ENCODE data around the gene KIF5C. TPM values are rescaled to one million over a fixed set of nuclear protein-coding genes. Genes with fewer than 3 reads are reported as not detected.

The KIF5C gene
- total RNA-seq, 1 experiment from 2014 or later = 8.3 TPM

DNA sequence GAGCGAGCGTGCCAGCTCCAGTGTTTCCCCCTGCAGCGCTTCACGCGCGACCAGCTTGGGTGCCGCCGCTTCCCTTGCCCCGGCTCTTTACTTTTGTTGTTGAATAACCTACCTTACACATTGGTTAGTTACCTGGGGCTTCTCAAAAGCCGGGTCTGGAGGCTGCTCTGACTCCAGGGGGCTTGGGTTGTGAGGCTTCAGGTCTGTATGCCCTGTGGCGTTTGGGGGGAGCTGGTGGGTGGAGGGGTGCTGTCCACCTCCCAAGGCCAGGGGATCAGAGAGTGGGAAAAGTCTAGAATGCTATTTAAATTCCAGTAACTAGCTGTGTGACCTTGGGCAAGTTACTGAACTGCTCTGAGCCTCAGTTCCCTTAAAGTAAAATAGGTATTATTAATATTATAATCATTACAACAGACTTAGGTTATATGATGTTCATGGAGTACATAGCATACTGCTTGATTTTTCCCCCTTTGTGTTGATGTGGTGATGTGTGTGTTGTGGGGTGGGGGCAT is 164.2 kb downstream of the KIF5C start:
- H3K9me2 ChIP-seq (replicated peaks; ENCODE audit: insufficient read depth, low read length) = no peaks in the 10 kb centered on the region
- H3K27me3 ChIP-seq (ENCODE audit: low read length) = no peaks in the 10 kb centered on the region
- H3K9ac ChIP-seq (ENCODE audit: low read length) = no peak overlapping the region
- no peak for DNase-seq
- H3K4me1 ChIP-seq (ENCODE audit: low read length) = no peaks in the 10 kb centered on the region
- H3K4me3 ChIP-seq (ENCODE audit: low read length) = no peak overlapping the region
- H2AFZ ChIP-seq (ENCODE audit: low read length) = no peak overlapping the region
- no peaks in the 10 kb centered on the region for H3K9me3 ChIP-seq (ENCODE audit: low read length)
- no peaks in the 10 kb centered on the region for H3K79me2 ChIP-seq (ENCODE audit: low read length)
- H3K27ac ChIP-seq (ENCODE audit: low read length) = no peak overlapping the region
- no peaks in the 10 kb centered on the region for H3K36me3 ChIP-seq (ENCODE audit: insufficient read depth, low read length)
- no peak overlapping the region for H3K4me2 ChIP-seq (ENCODE audit: low read depth, low read length, poor library complexity, severe bottlenecking)
- no peaks in the 10 kb centered on the region for H4K20me1 ChIP-seq (ENCODE audit: insufficient read depth, low read depth, low read length)

DNA sequence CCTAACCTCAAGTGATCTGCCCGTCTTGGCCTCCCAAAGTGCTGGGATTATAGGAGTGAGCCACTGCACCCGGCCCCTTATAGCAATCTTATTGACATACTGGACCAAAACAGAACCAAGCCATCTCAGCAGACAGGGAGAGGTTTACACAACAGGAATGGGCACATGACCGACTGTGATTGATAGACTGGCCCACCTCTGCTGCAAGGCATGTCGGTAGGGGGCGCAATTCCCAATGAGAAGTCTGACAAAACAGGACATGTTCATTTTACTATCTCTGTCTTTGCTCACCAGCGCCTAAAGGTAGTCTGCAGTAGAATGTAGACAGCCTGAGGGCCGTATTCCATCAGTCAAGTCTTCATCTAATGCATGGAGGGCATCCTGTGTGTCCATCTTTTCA is 165.4 kb downstream of the KIF5C start:
- Histone ChIP-seq H3K27me3 (ENCODE audit: low read length) (no peaks in the 10 kb centered on the region), H4K20me1 (ENCODE audit: insufficient read depth, low read depth, low read length) (no peaks in the 10 kb centered on the region), H3K4me3 (ENCODE audit: low read length) (no peak overlapping the region), H3K79me2 (ENCODE audit: low read length) (no peaks in the 10 kb centered on the region), H3K9me2 (replicated peaks; ENCODE audit: insufficient read depth, low read length) (no peaks in the 10 kb centered on the region), H3K4me2 (ENCODE audit: low read depth, low read length, poor library complexity, severe bottlenecking) (no peak overlapping the region), H2AFZ (ENCODE audit: low read length) (no peak overlapping the region), H3K4me1 (ENCODE audit: low read length) (no peaks in the 10 kb centered on the region), H3K36me3 (ENCODE audit: insufficient read depth, low read length) (no peaks in the 10 kb centered on the region), H3K27ac (ENCODE audit: low read length) (no peak overlapping the region), H3K9ac (ENCODE audit: low read length) (no peak overlapping the region), H3K9me3 (ENCODE audit: low read length) (no peaks in the 10 kb centered on the region)
- DNase-seq = peak; percentile 90

GRCh38 chr2:149041482-149041881 is 166.5 kb downstream of the KIF5C start:
- Histone ChIP-seq H3K36me3 (ENCODE audit: insufficient read depth, low read length) (no peaks in the 10 kb centered on the region), H3K9me2 (replicated peaks; ENCODE audit: insufficient read depth, low read length) (no peaks in the 10 kb centered on the region), H3K4me3 (ENCODE audit: low read length) (no peak overlapping the region), H3K4me1 (ENCODE audit: low read length) (no peaks in the 10 kb centered on the region), H3K9ac (ENCODE audit: low read length) (no peak overlapping the region), H2AFZ (ENCODE audit: low read length) (no peak overlapping the region), H3K79me2 (ENCODE audit: low read length) (no peaks in the 10 kb centered on the region), H3K27me3 (ENCODE audit: low read length) (no peaks in the 10 kb centered on the region), H3K9me3 (ENCODE audit: low read length) (no peaks in the 10 kb centered on the region), H3K27ac (ENCODE audit: low read length) (no peak overlapping the region), H3K4me2 (ENCODE audit: low read depth, low read length, poor library complexity, severe bottlenecking) (no peak overlapping the region), H4K20me1 (ENCODE audit: insufficient read depth, low read depth, low read length) (no peaks in the 10 kb centered on the region)
- DNase-seq = no peak

DNA sequence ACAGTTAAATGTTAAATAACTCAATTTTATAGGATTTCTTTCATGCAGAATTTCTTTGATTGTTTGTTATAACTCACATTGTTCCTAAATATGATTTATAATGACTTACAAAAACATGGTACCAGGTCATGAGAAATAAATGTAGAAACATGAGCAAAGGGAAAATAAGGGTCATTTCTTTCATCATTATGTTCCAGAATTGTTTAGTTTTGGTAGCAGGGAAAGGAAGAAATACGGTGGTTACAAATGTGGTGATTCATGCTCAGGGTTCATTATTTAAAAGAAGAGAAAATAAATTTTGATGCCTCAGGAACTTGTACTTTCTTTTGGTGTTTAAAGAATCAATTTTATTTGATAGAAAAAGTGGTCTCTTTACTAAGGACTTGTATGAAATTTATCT is 167.9 kb downstream of the KIF5C start:
- Histone ChIP-seq H3K9me3 (ENCODE audit: low read length) (no peaks in the 10 kb centered on the region), H3K9ac (ENCODE audit: low read length) (no peak overlapping the region), H3K27me3 (ENCODE audit: low read length) (no peaks in the 10 kb centered on the region), H3K9me2 (replicated peaks; ENCODE audit: insufficient read depth, low read length) (no peaks in the 10 kb centered on the region), H3K36me3 (ENCODE audit: insufficient read depth, low read length) (no peaks in the 10 kb centered on the region), H3K4me3 (ENCODE audit: low read length) (no peak overlapping the region), H2AFZ (ENCODE audit: low read length) (no peak overlapping the region), H3K79me2 (ENCODE audit: low read length) (no peaks in the 10 kb centered on the region), H3K4me1 (ENCODE audit: low read length) (no peaks in the 10 kb centered on the region), H3K27ac (ENCODE audit: low read length) (no peak overlapping the region), H4K20me1 (ENCODE audit: insufficient read depth, low read depth, low read length) (no peaks in the 10 kb centered on the region), H3K4me2 (ENCODE audit: low read depth, low read length, poor library complexity, severe bottlenecking) (no peak overlapping the region)
- no peak for DNase-seq

DNA sequence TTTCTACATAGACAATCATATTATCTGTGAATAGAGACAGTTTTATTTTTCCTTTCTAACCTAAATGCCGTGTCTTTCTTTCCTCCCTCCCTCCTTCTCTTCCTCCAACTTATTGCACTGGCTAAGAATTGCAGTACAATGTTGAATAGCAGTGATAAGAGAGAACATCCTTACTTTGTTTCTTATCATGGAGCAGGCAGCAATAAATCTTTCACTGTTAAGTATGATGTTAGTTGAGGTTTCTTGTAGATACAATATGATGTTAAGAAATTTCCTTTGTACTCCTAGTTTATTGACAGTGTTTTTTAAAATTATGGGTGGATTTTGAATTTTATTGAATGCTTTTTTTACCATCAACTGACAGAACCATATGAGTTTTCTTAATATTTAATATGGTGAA is 169.5 kb downstream of the KIF5C start:
- Histone ChIP-seq H3K27ac (ENCODE audit: low read length) (no peak overlapping the region), H3K79me2 (ENCODE audit: low read length) (no peaks in the 10 kb centered on the region), H3K9me3 (ENCODE audit: low read length) (no peaks in the 10 kb centered on the region), H3K9ac (ENCODE audit: low read length) (no peak overlapping the region), H4K20me1 (ENCODE audit: insufficient read depth, low read depth, low read length) (no peaks in the 10 kb centered on the region), H2AFZ (ENCODE audit: low read length) (no peak overlapping the region), H3K9me2 (replicated peaks; ENCODE audit: insufficient read depth, low read length) (no peaks in the 10 kb centered on the region), H3K27me3 (ENCODE audit: low read length) (no peaks in the 10 kb centered on the region), H3K4me3 (ENCODE audit: low read length) (no peak overlapping the region), H3K4me2 (ENCODE audit: low read depth, low read length, poor library complexity, severe bottlenecking) (no peak overlapping the region), H3K4me1 (ENCODE audit: low read length) (no peaks in the 10 kb centered on the region), H3K36me3 (ENCODE audit: insufficient read depth, low read length) (no peaks in the 10 kb centered on the region)
- DNase-seq = no peak

GRCh38 chr2:149047118-149047517 is 172.1 kb downstream of the KIF5C start:
- Histone ChIP-seq H3K4me1 (ENCODE audit: low read length) (no peaks in the 10 kb centered on the region), H3K27ac (ENCODE audit: low read length) (no peak overlapping the region), H3K79me2 (ENCODE audit: low read length) (no peaks in the 10 kb centered on the region), H3K9ac (ENCODE audit: low read length) (no peak overlapping the region), H3K9me3 (ENCODE audit: low read length) (no peaks in the 10 kb centered on the region), H3K9me2 (replicated peaks; ENCODE audit: insufficient read depth, low read length) (no peaks in the 10 kb centered on the region), H3K4me3 (ENCODE audit: low read length) (no peak overlapping the region), H3K4me2 (ENCODE audit: low read depth, low read length, poor library complexity, severe bottlenecking) (no peak overlapping the region), H3K27me3 (ENCODE audit: low read length) (no peaks in the 10 kb centered on the region), H2AFZ (ENCODE audit: low read length) (no peak overlapping the region), H3K36me3 (ENCODE audit: insufficient read depth, low read length) (no peaks in the 10 kb centered on the region), H4K20me1 (ENCODE audit: insufficient read depth, low read depth, low read length) (no peaks in the 10 kb centered on the region)
- no peak for DNase-seq

DNA sequence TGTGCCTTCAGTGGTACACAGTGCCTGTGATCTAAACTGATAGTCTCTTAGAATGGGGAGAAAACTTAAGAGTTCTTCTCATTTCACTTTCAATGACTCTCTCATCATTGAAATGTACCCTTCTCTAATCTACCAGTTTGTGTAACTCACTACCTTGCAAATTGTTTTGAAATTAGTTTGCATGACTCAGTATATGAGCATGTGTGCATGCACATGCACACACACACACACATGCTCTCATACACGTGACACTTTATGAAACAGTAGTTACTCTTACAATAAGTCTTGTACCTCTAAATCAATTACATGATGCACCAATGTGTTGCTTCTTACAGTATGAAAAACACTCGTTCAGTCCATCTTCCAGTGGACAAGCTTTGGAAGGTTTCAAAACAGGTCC is 174.1 kb downstream of the KIF5C start:
- H3K4me2 ChIP-seq (ENCODE audit: low read depth, low read length, poor library complexity, severe bottlenecking) = no peak overlapping the region
- no peak overlapping the region for H2AFZ ChIP-seq (ENCODE audit: low read length)
- H4K20me1 ChIP-seq (ENCODE audit: insufficient read depth, low read depth, low read length) = no peaks in the 10 kb centered on the region
- no peak for DNase-seq
- no peak overlapping the region for H3K4me3 ChIP-seq (ENCODE audit: low read length)
- H3K27me3 ChIP-seq (ENCODE audit: low read length) = no peaks in the 10 kb centered on the region
- H3K36me3 ChIP-seq (ENCODE audit: insufficient read depth, low read length) = no peaks in the 10 kb centered on the region
- no peaks in the 10 kb centered on the region for H3K79me2 ChIP-seq (ENCODE audit: low read length)
- no peaks in the 10 kb centered on the region for H3K9me3 ChIP-seq (ENCODE audit: low read length)
- no peaks in the 10 kb centered on the region for H3K9me2 ChIP-seq (replicated peaks; ENCODE audit: insufficient read depth, low read length)
- H3K4me1 ChIP-seq (ENCODE audit: low read length) = no peaks in the 10 kb centered on the region
- no peak overlapping the region for H3K27ac ChIP-seq (ENCODE audit: low read length)
- no peak overlapping the region for H3K9ac ChIP-seq (ENCODE audit: low read length)

GRCh38 chr2:149050188-149050587 is 175.2 kb downstream of the KIF5C start:
- Histone ChIP-seq H3K36me3 (ENCODE audit: insufficient read depth, low read length) (no peaks in the 10 kb centered on the region), H4K20me1 (ENCODE audit: insufficient read depth, low read depth, low read length) (no peaks in the 10 kb centered on the region), H2AFZ (ENCODE audit: low read length) (peak overlapping the region; percentile 62; the same call in 1 of the 2 replicates), H3K4me3 (ENCODE audit: low read length) (no peak overlapping the region), H3K27ac (ENCODE audit: low read length) (no peak overlapping the region), H3K79me2 (ENCODE audit: low read length) (no peaks in the 10 kb centered on the region), H3K4me1 (ENCODE audit: low read length) (no peaks in the 10 kb centered on the region), H3K9me2 (replicated peaks; ENCODE audit: insufficient read depth, low read length) (no peaks in the 10 kb centered on the region), H3K9ac (ENCODE audit: low read length) (no peak overlapping the region), H3K27me3 (ENCODE audit: low read length) (no peaks in the 10 kb centered on the region), H3K4me2 (ENCODE audit: low read depth, low read length, poor library complexity, severe bottlenecking) (no peak overlapping the region), H3K9me3 (ENCODE audit: low read length) (no peaks in the 10 kb centered on the region)
- DNase-seq = no peak

- Histone ChIP-seq H3K9ac (ENCODE audit: low read length) (no peak overlapping the region), H3K27ac (ENCODE audit: low read length) (no peak overlapping the region), H3K4me3 (ENCODE audit: low read length) (no peak overlapping the region), H3K9me2 (replicated peaks; ENCODE audit: insufficient read depth, low read length) (no peaks in the 10 kb centered on the region), H4K20me1 (ENCODE audit: insufficient read depth, low read depth, low read length) (no peaks in the 10 kb centered on the region), H2AFZ (ENCODE audit: low read length) (no peak overlapping the region), H3K4me2 (ENCODE audit: low read depth, low read length, poor library complexity, severe bottlenecking) (no peak overlapping the region), H3K27me3 (ENCODE audit: low read length) (no peaks in the 10 kb centered on the region), H3K4me1 (ENCODE audit: low read length) (no peaks in the 10 kb centered on the region), H3K79me2 (ENCODE audit: low read length) (no peaks in the 10 kb centered on the region), H3K36me3 (ENCODE audit: insufficient read depth, low read length) (no peaks in the 10 kb centered on the region), H3K9me3 (ENCODE audit: low read length) (no peaks in the 10 kb centered on the region)
- no peak for DNase-seq
Measured at GRCh38 chr2:149055751-149056150, 180.7 kb downstream of the KIF5C start.
